CD4-positive, alpha-beta T cell treated with Interleukin-2 at 100 ng/mL for 4 hours (primary cell): ENCODE results near the gene PHYHIPL.

Experiments
- DNase-seq: peaks from one replicate; pipeline ENCODE4 v3.0.0-alpha.2; 2020; ENCODE audit warnings: low spot score

Gene PHYHIPL

GRCh38 chr10:59257224-59257623 is 80.8 kb downstream of the PHYHIPL start:
- no peak for DNase-seq

GRCh38 chr10:59258890-59259289 is 82.4 kb downstream of the PHYHIPL start:
- no peak for DNase-seq

GRCh38 chr10:59265141-59265540 is 88.7 kb downstream of the PHYHIPL start:
- DNase-seq = no peak

- no peak for DNase-seq
Measured at GRCh38 chr10:59266321-59266720, 89.9 kb downstream of the PHYHIPL start.

- DNase-seq = no peak
Measured at GRCh38 chr10:59268460-59268859, 92.0 kb downstream of the PHYHIPL start.

GRCh38 chr10:59269651-59270050 is 93.2 kb downstream of the PHYHIPL start:
- DNase-seq = no peak

GRCh38 chr10:59270492-59270891 is 94.0 kb downstream of the PHYHIPL start:
- no peak for DNase-seq

GRCh38 chr10:59271160-59271559 is 94.7 kb downstream of the PHYHIPL start:
- no peak for DNase-seq

- DNase-seq = no peak
Measured at GRCh38 chr10:59272061-59272460, 95.6 kb downstream of the PHYHIPL start.

GRCh38 chr10:59273445-59273844 is 97.0 kb downstream of the PHYHIPL start:
- no peak for DNase-seq

GRCh38 chr10:59276133-59276532 is 99.7 kb downstream of the PHYHIPL start:
- no peak for DNase-seq

- DNase-seq = no peak
Measured at GRCh38 chr10:59276919-59277318, 100.5 kb downstream of the PHYHIPL start.

- no peak for DNase-seq
Measured at GRCh38 chr10:59279476-59279875, 103.0 kb downstream of the PHYHIPL start.

- DNase-seq = no peak
Measured at GRCh38 chr10:59279991-59280505, 103.6 kb downstream of the PHYHIPL start.

- no peak for DNase-seq
Measured at GRCh38 chr10:59281861-59282260, 105.4 kb downstream of the PHYHIPL start.

GRCh38 chr10:59283456-59284091 is 107.1 kb downstream of the PHYHIPL start:
- DNase-seq = no peak

GRCh38 chr10:59284118-59284975 is 107.9 kb downstream of the PHYHIPL start:
- DNase-seq = no peak

- DNase-seq = no peak
Measured at GRCh38 chr10:59285073-59285472, 108.6 kb downstream of the PHYHIPL start.

GRCh38 chr10:59285848-59286247 is 109.4 kb downstream of the PHYHIPL start:
- DNase-seq = no peak

- DNase-seq = no peak
Measured at GRCh38 chr10:59287587-59288255, 111.3 kb downstream of the PHYHIPL start.

GRCh38 chr10:59289853-59290252 is 113.4 kb downstream of the PHYHIPL start:
- DNase-seq = no peak

GRCh38 chr10:59290448-59290847 is 114.0 kb downstream of the PHYHIPL start:
- no peak for DNase-seq
